DMS114 treated with DMSO at 0.1 percent for 48 hours (cell line): ENCODE data around the gene YWHAB.

Source experiments
- DNase-seq: peaks from one replicate; lab custom pipeline; 2025; ENCODE audit not compliant: unreplicated experiment; lab: John Stamatoyannopoulos, UW

YWHAB gene

DNA sequence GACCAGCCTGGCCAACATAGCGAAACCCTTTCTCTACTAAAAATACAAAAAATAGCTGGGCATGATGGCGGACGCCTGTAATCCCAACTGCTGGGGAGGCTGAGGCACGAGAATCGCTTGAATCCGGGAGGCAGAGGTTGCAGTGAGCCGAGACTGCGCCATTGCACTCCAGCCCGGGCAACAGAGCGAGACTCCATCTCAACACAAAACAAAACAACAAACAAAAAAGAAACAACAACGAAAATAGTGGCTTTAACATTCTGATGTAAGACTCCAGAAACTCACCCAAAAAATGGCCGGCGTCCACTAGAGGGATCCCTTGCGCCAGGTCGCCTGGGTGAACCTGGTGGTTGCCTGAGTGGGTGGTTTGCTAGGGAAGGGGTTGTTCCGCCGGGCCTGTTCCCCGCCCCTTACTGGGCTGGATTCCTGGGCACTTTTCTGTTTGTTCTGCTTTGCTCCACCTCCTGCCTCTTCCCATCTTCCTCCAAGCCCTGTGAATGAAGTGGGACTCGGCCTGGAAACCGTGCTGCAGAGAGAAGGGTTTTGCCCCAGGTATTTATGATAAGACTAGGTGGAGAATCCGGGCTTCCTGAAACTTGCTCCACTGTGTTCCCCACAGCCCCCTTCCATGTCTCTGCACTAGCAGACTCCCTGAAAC lies 25.9 kb downstream of the YWHAB start:
- DNase-seq = peak; percentile 6

DNA sequence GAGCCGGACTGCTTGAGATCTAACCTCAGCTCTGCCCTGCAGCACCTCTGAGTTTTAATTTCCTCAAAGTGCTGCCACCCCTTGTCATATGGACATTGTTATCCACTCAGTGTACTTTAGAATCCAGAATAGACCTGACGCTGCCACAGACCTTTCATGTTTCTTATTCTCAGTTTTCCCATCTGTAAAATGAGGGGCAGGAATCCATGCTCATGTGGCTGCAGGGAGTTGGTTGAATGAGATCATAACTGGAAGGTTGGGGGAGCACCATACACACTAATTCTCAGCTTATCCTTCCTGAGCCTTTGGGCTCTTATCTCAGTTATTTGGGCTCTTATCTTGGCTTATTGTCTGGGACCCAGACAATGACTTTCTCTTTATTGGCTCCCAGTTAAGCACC lies 26.7 kb downstream of the YWHAB start:
- no peak for DNase-seq

DNA sequence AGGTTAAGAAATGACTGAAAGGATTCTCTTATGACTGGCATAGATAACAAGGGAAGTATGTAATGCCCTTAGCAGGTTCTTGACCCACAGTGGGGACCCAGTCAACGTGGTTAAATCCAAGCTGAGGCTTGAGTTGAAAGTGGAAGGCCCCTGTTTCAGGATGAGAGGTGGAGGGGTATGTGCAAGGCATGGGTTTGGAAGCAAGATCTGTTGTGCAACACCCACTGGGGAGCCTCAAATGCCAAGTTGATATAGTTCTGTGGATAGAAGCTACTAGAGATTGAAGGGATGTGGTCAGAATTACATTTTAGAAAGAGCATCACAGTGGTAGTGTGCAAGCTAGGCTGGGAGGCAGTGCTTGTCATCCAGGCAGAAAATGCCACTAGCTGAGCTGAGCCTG lies 29.4 kb downstream of the YWHAB start:
- no peak for DNase-seq

DNA sequence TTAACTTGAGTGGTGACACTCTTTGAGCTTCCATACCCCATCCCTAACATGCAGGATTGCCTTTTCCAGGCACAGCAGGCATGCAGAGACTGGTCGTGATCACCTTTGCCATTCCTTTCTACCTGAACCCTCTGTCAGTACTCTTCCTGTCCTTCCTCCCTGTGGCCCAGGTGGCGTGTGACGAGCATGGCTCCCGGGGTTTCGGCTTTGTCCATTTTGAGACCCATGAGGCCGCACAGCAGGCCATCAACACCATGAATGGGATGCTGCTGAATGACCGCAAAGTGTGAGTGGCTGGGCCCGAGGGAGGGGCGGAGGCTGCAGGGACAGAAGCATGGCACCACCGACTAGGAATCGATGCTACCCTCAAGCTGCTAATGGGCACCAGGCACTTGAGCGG lies 31.1 kb downstream of the YWHAB start:
- DNase-seq = no peak

DNA sequence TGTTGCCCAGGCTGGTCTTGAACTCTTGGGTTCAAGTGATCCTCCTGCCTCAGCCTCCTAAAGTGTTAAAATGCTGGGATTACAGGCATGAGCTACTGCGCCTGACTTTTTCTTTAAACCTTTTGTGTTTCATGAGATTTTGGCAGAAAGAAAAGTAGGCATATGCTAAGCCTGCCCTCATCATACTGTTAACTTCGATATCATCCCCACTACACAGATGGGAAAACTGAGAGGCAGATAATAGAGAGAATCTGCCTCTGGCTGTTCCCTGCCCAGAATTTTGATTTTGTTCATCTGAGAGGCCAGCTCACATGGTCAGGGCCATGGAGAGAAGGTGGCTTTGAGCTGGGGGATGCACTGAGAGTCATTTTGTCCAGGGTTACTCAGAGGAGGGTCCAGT lies 31.9 kb downstream of the YWHAB start:
- no peak for DNase-seq

DNA sequence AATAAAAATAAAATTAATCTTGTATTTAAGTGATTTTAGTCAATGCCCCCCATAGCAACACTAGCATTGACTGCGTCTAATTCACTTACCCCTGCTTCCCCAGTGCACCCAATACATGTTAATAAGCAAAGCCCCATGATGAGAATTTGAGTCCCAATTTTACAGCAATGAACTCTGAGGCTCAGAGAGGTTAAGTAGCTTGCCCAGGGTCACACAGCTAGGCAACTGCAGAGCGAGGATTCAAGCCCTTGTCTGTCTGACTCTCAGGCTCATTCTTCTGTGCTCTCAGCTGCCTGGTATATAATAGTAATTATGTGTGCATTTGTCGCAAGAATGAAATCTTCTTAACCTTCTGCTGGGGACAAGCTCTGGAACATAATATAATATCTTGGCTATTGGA lies 32.8 kb downstream of the YWHAB start:
- DNase-seq = no peak

DNA sequence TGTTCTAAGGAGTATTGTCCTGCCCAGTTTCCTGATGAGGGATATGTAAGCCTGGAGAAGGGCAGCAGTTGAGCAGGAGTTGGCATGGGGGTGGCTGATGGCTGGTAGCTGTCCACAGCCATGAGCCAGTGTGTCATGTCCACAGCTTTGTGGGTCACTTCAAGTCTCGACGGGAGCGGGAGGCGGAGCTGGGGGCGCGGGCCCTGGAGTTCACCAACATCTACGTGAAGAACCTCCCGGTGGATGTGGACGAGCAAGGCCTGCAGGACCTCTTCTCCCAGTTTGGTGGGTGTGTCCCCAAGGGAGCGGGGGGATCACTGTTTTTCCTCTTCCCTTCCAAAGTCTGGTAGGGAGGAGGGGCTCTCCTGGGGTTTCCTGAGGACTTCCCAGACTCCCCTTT lies 33.3 kb downstream of the YWHAB start:
- DNase-seq = no peak

DNA sequence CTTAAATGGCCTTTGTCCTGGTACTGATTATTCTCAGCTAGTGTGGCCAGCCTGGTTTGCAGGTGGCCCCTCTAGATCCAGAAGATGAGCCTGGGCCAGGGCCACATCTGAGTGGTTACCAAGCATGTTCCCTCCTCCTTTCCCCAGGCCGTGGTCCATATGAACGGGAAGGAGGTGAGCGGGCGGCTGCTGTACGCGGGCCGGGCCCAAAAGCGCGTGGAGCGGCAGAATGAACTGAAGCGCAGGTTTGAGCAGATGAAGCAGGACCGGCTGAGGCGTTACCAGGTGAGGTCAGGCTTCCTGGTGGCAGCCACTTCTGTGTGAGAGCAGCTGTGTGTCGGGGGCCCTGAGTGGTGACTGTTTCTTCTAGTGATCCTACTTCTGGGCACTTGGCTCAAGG lies 35.9 kb downstream of the YWHAB start:
- DNase-seq = no peak

DNA sequence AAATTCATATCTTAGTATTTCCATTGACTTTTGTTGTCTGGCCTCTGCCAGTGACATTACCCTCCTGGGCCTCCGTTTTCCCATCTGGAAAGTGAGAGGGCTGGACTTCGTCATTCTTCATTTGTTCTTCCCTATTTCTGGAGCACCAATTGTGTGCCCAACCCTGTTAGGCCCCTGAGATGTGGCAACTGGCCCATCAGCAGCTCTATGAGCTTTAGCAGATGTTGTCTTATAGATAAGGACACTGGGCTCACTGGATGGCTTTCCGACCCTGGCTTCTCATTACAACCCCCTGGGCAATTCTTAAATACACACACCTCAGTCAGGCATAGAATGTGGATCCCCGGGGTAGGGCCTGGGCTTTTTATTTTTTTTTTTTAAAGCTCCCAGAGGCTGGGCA lies 39.0 kb downstream of the YWHAB start:
- DNase-seq = no peak

DNA sequence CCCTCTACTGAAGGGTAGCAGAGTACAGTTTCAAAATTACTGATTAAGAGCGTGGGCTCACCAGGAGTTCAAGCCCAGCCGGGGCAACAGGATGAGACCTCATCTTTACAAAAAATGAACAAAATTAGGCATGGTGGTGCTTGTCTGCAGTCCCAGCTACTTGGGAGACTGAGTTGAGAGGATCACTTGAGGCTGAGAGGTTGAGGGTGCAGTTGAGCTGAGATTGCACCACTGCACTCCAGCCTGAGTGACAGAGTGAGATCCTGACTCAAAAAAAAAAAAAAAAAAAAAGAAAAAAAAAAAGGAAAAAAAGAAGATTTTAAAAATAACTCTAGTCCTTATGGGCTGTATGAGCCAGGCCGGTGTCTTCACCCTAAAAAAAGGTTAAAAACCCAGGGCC lies 43.1 kb downstream of the YWHAB start:
- no peak for DNase-seq

DNA sequence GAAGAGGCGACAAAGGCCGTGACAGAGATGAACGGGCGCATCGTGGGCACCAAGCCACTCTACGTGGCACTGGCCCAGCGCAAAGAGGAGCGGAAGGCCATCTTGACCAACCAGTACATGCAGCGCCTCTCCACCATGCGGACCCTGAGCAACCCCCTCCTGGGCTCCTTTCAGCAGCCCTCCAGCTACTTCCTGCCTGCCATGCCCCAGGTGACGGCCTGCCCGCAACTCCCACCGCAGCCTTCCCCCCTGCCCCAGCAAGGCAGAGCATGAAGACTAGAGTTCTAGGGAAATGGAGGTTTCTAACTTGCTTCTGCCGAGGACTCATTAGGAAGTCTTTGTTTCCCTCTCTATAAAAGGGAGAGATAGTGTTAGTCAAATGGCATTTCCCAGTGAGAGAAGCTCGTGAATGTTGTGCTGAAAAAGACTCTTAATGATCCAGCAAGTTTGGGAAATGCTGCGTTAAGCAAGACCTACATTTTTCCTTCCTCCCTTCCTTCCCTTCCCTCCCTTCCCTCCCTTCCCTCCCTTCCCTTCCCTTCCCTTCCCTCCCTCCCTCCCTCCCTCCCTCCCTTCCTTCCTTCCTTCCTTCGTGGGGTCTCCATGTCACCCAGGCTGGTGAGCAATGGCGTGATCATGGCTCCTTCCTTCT lies 45.1 kb downstream of the YWHAB start:
- no peak for DNase-seq

DNA sequence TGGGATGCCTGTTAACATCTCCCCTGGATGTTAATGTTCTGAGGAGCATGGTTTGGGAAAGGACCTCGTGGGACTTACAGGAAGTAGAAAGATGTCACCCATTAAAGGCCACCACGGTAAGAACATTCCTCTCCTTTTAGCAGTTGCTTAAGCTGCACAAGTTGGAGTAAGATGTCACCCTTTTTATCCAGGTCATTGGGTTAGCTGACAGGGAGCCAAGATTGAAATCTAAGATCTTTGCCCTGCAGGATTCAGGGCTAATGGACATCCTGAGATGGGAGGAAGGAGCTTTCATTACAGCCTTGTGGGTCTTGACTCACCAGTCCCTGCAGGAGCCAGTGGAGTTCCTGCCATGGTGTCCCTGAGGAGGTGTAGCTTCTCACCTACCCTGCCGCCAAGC lies 46.4 kb downstream of the YWHAB start:
- DNase-seq = no peak

DNA sequence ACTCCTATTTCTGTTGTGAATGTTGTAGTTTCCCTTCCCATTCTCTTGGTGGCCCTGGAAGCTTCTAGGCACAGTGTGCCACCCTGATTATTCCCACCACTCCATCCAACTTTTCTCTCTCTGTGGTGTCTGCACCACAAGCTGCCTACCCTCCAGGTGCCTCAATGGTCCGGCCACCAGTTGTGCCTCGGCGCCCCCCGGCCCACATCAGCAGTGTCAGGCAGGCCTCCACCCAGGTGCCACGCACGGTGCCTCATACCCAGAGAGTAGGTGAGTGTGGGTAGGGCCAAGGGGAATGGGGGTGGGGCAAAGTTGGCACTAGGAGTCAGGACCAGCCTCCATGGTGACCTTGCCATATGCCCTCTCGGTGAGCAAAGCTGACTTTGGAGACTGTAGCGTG lies 47.4 kb downstream of the YWHAB start:
- no peak for DNase-seq

DNA sequence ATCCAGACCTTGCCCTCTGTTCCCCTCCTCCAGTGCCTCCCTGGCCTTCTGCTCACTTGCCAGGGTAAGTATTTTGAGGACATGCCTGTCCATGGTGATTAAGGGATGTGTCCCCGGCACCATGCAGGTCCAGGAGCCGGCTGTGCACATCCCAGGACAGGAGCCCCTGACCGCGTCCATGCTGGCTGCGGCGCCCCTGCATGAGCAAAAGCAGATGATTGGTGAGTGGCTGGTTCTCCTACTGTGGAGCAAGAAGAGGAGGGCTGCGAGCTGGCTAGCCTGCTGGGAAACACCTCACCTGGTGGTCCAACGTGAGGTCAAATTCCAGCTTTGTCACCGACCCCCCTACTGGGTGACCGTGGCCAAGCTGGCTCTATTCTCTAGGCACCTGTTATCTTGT lies 51.0 kb downstream of the YWHAB start:
- DNase-seq = no peak

DNA sequence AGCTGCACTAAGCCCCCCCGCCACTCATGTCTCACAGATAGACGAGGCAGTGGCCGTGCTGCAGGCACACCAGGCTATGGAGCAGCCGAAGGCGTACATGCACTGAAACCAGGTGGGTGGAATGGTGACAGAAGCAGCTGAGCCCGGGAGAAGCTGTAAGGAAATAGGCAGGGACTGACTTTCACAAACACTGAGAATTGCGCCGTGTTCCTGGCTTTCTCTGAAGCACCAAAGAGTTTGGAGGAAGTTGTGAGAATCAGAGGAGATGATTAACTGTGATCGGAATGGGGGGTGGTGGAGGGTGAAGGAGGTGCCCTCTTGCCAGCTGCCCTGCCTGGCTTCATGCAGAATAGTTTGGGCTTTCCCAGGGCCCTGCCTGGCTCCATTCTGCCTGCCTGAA lies 53.1 kb downstream of the YWHAB start:
- no peak for DNase-seq

DNA sequence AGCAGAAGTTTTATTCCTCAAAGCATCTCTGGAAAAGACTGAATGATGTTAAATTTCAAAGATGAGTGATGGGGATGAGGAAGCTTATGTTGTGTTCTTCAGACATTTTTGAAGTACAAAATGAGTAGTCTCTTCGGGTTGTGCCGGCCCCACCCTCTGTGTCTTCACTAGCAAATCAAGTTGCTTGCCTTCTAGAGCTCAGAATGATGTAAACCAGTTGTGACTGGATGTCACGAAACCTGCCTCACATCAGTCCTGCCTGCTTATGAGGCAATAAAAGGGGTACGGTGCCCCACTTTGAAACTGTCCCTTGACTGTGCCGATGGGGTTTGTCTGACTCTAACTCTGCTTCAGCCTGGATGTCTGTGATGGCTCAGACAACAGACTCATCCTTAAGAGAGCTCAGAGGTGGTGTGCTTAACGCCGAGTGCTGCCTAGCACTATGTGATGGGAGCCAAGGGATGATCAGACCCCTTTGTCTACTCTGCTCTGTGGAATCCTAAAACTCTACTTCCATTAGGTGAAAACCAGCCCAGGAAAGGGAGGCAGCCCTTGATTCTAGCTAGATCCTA lies 55.7 kb downstream of the YWHAB start:
- DNase-seq = no peak

DNA sequence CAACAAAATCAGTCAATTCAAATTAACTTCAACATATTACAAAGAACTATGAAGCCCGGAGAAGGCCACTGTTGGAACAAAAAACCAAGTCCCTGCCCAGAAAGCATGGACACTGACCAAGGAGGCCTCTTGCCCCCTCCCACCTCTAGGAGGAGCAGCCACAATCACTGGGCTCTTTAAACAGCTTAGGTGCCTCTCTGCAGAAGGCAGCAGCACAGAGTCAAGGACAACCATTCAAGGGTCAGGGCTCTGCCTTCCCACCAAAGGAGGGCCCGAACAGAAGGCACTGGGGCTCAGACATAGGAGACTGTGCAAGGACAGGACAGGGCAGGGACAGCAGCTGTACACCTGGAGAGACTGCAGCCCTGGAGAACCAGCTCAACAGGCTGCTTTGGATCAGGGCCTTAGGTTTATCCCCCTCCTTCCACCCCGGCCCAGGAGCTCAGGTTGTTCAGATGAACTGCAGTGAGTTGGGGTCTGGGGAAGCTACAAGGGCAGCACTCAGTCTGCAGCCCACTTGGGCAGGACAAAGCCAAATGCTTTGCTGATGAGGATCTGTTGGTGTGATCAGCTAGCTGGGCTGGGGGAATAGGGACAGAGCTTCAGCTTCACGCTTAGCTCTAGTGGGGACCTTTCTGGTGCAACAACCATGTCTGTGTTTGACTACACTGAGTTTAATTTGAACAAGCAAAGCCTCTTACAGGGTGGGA lies 56.9 kb downstream of the YWHAB start:
- DNase-seq = no peak

DNA sequence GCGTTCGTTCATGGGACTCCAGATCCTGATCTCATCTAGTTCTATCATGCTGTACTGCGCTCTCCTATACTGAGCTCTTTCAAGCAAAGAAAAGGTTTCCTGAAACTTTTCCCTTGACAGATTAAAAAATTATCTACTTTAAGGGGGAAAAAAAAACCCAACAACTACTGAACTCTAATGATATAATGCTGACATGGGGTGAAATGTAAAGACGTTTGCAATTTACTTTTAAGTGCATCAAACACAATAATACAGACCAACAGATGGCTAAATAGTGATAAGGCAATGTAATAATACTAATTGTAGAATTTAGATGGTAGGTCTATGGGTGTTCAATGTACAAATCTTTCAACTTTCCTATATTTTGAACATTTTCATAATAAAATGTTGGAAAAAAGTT lies 58.3 kb downstream of the YWHAB start:
- no peak for DNase-seq

DNA sequence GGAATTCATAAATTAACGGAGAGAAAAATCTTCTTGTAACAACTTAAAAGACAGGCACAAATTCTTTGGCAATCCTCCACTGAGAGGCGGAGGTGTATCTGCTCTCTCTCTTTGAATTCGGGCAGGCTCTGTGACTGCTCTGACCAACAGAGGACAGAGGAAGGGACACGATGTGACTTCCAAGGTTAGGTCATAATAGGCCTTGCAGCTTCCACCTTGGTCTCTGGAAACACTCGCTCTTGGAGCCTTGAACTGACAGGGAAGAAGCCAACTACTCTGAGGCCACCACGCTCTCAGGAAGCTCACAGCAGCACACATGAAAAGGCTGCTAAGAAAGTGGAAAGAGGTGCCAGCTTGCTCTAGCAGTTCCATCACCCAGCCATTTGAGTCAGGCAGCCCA lies 59.8 kb downstream of the YWHAB start:
- DNase-seq = no peak

DNA sequence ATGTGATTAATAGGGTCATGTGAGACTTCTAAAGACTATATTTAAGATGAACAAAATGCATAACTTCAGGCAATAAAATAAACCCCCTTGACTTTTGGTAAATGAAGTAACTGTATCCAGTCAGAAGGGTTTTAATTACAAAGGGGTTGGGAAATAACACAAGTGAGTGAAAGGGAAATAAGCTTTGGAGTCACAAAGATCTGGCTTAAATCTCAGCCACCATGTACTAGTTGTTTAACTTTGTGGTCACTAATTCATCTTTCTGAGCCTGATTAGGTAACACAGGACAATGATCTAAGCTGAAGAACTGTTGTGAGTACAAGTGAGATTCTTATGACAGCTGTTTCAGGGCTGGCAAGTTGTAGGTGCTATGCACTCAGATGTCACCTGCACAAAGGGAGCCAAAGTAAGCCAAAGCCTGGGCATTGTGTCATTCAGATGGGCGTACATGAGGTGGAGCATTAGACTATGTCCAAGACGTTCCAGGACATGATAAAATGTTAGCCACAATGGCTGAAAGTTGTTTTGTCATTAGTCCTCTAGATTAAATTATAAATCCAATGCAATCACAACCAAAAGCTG lies 60.9 kb downstream of the YWHAB start:
- DNase-seq = no peak

DNA sequence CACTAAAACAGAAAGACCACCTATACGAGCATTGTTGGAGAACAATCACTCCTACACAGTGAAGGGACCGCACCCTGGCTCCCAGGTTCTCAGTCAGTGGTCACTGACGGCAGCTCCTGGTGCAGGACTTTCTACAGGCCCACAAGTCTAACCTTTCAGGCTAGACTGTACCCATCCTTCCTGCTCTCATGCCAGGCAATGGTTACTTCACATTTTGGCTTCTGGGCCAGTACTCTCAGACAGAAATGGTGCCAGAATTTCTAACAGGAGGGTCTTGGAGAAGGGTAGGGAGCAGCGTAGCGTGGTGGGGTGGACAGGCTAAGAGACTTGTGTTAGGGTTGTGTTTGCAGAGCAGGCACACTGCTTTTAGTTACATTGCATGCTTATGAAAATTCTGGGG lies 62.6 kb downstream of the YWHAB start:
- no peak for DNase-seq

DNA sequence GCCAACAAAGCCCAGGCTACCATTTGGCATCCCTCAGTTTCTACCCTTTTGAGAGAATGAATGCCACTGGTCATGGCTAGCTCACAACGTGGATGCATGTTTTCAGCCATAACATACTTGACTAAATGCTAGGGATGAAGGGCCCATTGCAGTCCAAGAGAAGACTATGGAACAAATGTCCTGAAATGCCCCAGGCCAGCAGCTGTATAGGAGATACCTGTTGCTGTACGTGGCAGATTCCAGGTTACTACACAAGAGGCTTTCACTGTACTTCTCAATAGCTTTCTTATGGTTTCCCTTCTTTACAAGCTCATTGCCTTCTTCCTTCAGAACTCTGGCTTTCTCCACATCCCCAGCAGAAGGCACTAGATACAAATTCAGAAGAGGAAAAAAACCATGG lies 63.0 kb downstream of the YWHAB start:
- no peak for DNase-seq
